Panc1 (cell line): ENCODE measurements around the gene RNF212. TPM values are rescaled to one million over a fixed set of nuclear protein-coding genes. Genes with fewer than 3 reads are reported as not detected.

Experiments
- ATAC-seq: fragments of 200-7000 bp; cut with Tn5 transposase; 2 replicates; pipeline ENCODE4 v1.9.1; 2020; ENCODE audit warnings: mild to moderate bottlenecking, moderate library complexity
- BruUV-seq: library from RNA; stranded (reverse); fragments of 400-500 nt; replicated peaks from 2 replicates; lab custom pipeline; 2021; lab: Mats Ljungman, UMichigan
- CTCF ChIA-PET: fragments of 300-600 bp; sonication (Branson Sonifier 250); formaldehyde crosslinking; loops from one replicate; lab custom pipeline; 2022; ENCODE audit warnings: antibody characterized with exemption; lab: Charles Lee
- POLR2A ChIA-PET: fragments of 300-600 bp; sonication (Branson Sonifier 250); formaldehyde crosslinking; loops from one replicate; lab custom pipeline; 2022; ENCODE audit warnings: antibody characterized with exemption; lab: Charles Lee
- DNase-seq: peaks from one replicate; pipeline ENCODE4 v3.0.0-alpha.2; 2010; ENCODE audit warnings: low read depth, low spot score
- H3K27ac ChIP-seq: 2 replicates; pipeline ENCODE4 v1.5.1; 2011; ENCODE audit warnings: mild to moderate bottlenecking, low read length, inconsistent platforms
- H3K27me3 ChIP-seq: fragments of 200-500 bp; sonication (Bioruptor generic); 2 replicates; pipeline ENCODE4 v1.6.0; 2014; ENCODE audit warnings: low read length, inconsistent platforms; ENCODE audit not compliant: control insufficient read depth, insufficient read depth
- H3K36me3 ChIP-seq: fragments of 200-500 bp; sonication (Bioruptor generic); 2 replicates; pipeline ENCODE4 v1.5.1; 2014; ENCODE audit warnings: inconsistent platforms, mild to moderate bottlenecking, low read length, moderate library complexity; ENCODE audit not compliant: control insufficient read depth, insufficient read depth
- H3K4me1 ChIP-seq: 2 replicates; pipeline ENCODE4 v1.5.1; 2011; ENCODE audit warnings: inconsistent platforms, mild to moderate bottlenecking, low read length, moderate library complexity; ENCODE audit not compliant: control insufficient read depth, insufficient read depth
- H3K4me3 ChIP-seq, 2 experiments: 2 replicates each; pipeline ENCODE4 v1.5.1; 2011 to 2012; ENCODE audit warnings: low read depth in 2 of 2, low read length in 2 of 2, mild to moderate bottlenecking in 2 of 2, inconsistent platforms in 1 of 2, moderate library complexity in 1 of 2
- H3K9me3 ChIP-seq: fragments of 200-500 bp; sonication (Bioruptor generic); 2 replicates; pipeline ENCODE4 v1.5.1; 2014; ENCODE audit warnings: low read depth, mild to moderate bottlenecking, inconsistent platforms, low read length, moderate library complexity; ENCODE audit not compliant: control insufficient read depth, insufficient read depth
- POLR2AphosphoS5 ChIP-seq: IDR thresholded peaks from 2 replicates; pipeline ENCODE4 v1.6.1; 2012; ENCODE audit warnings: mild to moderate bottlenecking, low read depth, low read length, moderate library complexity
- SIN3A ChIP-seq: IDR thresholded peaks from 2 replicates; pipeline ENCODE4 v1.6.1; 2012; ENCODE audit warnings: low read depth, mild to moderate bottlenecking, low read length, moderate library complexity, borderline replicate concordance; ENCODE audit not compliant: insufficient read depth
- TCF7L2 ChIP-seq: IDR thresholded peaks from 2 replicates; pipeline ENCODE4 v1.6.1; 2011; ENCODE audit warnings: mild to moderate bottlenecking, low read depth, low read length, inconsistent platforms
- in situ Hi-C: cut with HindIII; loops from 2 replicates; pipeline ENCODE4 v1.10.0; 2016; ENCODE audit warnings: low sequenced_read_pairs, low pct_unique_long_range_greater_than_20kb
- intact Hi-C: fragments of 100-400 bp; cut with micrococcal nuclease; formaldehyde crosslinking; loops from one replicate; pipeline ENCODE4 v1.10.0; 2022; ENCODE audit not compliant: unreplicated experiment
- total RNA-seq: library from RNA; stranded (reverse); gene quantifications from one replicate; pipeline ENCODE4 v1.2.1, GENCODE V29; 2021; ENCODE audit not compliant: unreplicated experiment
- TF ChIP-seq, protein P1 (sequence below), 2 experiments: IDR thresholded peaks; 2 replicates each; pipeline ENCODE4 v1.6.1; 2011 to 2012; ENCODE audit warnings: low read depth in 2 of 2, control low read depth in 1 of 2, low read length in 1 of 2, mild to moderate bottlenecking in 1 of 2, moderate library complexity in 1 of 2; ENCODE audit not compliant: insufficient read depth in 1 of 2
- TF ChIP-seq, protein P2 (sequence below): fragments of 450-650 bp; IDR thresholded peaks from 2 replicates; pipeline ENCODE4 v1.5.1; 2017; ENCODE audit warnings: mild to moderate bottlenecking

RNF212 gene
- total RNA-seq, 1 experiment from 2014 or later: not detected

DNA sequence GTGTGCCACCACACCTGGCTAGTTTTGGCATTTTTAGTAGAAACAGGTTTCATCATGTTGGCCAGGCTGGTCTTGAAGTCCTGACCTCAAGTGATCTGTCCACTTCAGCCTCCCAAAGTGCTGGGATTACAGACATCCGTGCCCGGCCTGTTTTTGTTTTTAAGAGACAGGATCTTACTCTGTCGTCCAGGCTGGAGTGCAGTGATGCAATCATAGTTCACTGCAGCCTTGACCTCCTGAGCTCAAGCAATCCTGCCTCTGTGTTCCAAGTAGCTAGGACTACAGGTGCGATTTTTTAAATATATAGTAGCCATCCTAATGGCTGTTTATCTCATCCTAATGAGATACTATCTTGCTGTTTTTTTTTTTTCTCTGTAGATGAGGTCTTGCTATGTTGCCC, 47.6 kb downstream of the RNF212 start:
- intact Hi-C loops (no loop called here), in situ Hi-C loops (no loop called here)
- ChIA-PET POLR2A (no interaction called here), CTCF (no interaction called here)
- no peaks in the 10 kb centered on the region for H3K27me3 ChIP-seq
- H3K9me3 ChIP-seq: no peaks in the 10 kb centered on the region
- H3K4me3 ChIP-seq: no peak overlapping the region
- DNase-seq (no peak), ATAC-seq (no peak)
- H3K4me1 ChIP-seq: no peaks in the 10 kb centered on the region
- TF ChIP-seq POLR2AphosphoS5: no peak
- no peak for TF ChIP-seq TCF7L2
- TF ChIP-seq, protein P1, sequence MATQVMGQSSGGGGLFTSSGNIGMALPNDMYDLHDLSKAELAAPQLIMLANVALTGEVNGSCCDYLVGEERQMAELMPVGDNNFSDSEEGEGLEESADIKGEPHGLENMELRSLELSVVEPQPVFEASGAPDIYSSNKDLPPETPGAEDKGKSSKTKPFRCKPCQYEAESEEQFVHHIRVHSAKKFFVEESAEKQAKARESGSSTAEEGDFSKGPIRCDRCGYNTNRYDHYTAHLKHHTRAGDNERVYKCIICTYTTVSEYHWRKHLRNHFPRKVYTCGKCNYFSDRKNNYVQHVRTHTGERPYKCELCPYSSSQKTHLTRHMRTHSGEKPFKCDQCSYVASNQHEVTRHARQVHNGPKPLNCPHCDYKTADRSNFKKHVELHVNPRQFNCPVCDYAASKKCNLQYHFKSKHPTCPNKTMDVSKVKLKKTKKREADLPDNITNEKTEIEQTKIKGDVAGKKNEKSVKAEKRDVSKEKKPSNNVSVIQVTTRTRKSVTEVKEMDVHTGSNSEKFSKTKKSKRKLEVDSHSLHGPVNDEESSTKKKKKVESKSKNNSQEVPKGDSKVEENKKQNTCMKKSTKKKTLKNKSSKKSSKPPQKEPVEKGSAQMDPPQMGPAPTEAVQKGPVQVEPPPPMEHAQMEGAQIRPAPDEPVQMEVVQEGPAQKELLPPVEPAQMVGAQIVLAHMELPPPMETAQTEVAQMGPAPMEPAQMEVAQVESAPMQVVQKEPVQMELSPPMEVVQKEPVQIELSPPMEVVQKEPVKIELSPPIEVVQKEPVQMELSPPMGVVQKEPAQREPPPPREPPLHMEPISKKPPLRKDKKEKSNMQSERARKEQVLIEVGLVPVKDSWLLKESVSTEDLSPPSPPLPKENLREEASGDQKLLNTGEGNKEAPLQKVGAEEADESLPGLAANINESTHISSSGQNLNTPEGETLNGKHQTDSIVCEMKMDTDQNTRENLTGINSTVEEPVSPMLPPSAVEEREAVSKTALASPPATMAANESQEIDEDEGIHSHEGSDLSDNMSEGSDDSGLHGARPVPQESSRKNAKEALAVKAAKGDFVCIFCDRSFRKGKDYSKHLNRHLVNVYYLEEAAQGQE (IDR thresholded peaks at IDR 0.05; ENCODE audit: insufficient read depth in 1 of 2, low read depth in 2 of 2, low read length in 1 of 2): no peak
- TF ChIP-seq, protein P2, sequence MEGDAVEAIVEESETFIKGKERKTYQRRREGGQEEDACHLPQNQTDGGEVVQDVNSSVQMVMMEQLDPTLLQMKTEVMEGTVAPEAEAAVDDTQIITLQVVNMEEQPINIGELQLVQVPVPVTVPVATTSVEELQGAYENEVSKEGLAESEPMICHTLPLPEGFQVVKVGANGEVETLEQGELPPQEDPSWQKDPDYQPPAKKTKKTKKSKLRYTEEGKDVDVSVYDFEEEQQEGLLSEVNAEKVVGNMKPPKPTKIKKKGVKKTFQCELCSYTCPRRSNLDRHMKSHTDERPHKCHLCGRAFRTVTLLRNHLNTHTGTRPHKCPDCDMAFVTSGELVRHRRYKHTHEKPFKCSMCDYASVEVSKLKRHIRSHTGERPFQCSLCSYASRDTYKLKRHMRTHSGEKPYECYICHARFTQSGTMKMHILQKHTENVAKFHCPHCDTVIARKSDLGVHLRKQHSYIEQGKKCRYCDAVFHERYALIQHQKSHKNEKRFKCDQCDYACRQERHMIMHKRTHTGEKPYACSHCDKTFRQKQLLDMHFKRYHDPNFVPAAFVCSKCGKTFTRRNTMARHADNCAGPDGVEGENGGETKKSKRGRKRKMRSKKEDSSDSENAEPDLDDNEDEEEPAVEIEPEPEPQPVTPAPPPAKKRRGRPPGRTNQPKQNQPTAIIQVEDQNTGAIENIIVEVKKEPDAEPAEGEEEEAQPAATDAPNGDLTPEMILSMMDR: no peak
- TF ChIP-seq SIN3A: no peak
- H3K36me3 ChIP-seq: no peaks in the 10 kb centered on the region
- BruUV-seq: no TSS peak
- H3K27ac ChIP-seq: no peak overlapping the region

DNA sequence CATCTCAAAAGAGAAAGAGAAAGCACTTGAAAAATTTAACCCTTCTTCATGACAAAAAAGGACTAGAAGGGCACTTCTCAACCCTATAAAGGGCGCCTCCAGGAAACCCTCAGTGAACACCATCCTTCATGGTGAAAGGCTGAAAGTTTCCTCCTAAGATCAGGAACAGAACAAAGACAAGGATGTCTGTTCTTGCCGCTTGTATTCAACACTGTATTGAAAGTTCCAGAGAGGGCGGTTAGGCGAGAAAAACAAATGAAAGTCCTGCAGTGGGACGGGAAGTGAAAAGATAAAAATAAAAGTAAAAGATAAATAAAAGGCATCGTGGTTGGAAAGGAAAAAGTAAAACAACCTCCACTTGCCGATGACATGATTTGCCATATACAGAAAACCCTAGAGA, 50.9 kb downstream of the RNF212 start:
- H3K27ac ChIP-seq: no peak overlapping the region
- DNase-seq (no peak), ATAC-seq (no peak)
- ChIA-PET CTCF (no interaction called here), POLR2A (no interaction called here)
- no peaks in the 10 kb centered on the region for H3K27me3 ChIP-seq
- intact Hi-C loops: no loop called here
- H3K4me3 ChIP-seq: no peak overlapping the region
- in situ Hi-C loops: no loop called here
- TF ChIP-seq POLR2AphosphoS5: no peak
- TF ChIP-seq SIN3A: no peak
- TF ChIP-seq, protein P1 (IDR thresholded peaks at IDR 0.05; ENCODE audit: insufficient read depth in 1 of 2, low read depth in 2 of 2, low read length in 1 of 2): no peak
- TF ChIP-seq, protein P2: no peak
- no peak for TF ChIP-seq TCF7L2
- no peaks in the 10 kb centered on the region for H3K36me3 ChIP-seq
- no peaks in the 10 kb centered on the region for H3K9me3 ChIP-seq
- no TSS peak for BruUV-seq
- no peaks in the 10 kb centered on the region for H3K4me1 ChIP-seq
